ENCODE measurements around the gene PSMD4.

DNA sequence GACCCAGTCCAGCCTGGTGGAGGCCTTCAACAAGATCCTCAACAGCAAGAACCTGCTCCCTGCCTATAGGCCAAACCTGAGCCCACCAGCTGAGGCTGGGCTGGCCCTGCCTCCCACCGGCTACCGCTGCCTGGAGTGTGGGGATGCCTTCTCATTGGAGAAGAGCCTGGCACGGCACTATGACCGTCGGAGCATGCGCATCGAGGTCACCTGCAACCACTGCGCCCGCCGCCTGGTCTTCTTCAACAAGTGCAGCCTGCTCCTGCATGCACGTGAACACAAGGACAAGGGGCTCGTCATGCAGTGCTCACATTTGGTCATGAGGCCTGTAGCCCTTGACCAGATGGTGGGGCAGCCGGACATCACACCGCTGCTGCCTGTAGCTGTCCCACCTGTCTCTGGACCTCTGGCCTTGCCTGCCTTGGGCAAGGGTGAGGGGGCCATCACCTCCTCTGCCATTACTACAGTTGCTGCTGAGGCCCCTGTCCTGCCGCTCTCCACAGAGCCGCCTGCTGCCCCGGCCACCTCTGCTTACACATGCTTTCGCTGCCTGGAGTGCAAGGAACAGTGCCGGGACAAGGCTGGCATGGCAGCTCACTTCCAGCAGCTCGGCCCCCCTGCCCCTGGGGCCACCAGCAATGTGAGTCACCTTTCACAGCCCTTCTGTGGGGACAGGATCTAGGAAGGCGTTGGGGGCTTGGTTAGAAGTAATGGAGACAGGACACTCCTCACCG is 33.4 kb downstream of the PSMD4 start:
- TF ChIP-seq POLR2A (IDR thresholded peaks at IDR 0.05; ENCODE audit: low read depth, low read length), result peak; percentile 32
- TF ChIP-seq, protein P1, sequence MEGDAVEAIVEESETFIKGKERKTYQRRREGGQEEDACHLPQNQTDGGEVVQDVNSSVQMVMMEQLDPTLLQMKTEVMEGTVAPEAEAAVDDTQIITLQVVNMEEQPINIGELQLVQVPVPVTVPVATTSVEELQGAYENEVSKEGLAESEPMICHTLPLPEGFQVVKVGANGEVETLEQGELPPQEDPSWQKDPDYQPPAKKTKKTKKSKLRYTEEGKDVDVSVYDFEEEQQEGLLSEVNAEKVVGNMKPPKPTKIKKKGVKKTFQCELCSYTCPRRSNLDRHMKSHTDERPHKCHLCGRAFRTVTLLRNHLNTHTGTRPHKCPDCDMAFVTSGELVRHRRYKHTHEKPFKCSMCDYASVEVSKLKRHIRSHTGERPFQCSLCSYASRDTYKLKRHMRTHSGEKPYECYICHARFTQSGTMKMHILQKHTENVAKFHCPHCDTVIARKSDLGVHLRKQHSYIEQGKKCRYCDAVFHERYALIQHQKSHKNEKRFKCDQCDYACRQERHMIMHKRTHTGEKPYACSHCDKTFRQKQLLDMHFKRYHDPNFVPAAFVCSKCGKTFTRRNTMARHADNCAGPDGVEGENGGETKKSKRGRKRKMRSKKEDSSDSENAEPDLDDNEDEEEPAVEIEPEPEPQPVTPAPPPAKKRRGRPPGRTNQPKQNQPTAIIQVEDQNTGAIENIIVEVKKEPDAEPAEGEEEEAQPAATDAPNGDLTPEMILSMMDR (IDR thresholded peaks at IDR 0.05; ENCODE audit: extremely low read depth in 1 of 2, insufficient read depth in 1 of 2, low read depth in 1 of 2, low read length in 2 of 2), result no peak
- TF ChIP-seq JUN (IDR thresholded peaks at IDR 0.05; ENCODE audit: borderline replicate concordance, insufficient read depth, insufficient read length, low read depth), result no peak
- TF ChIP-seq POLR2AphosphoS5 (IDR thresholded peaks at IDR 0.05; ENCODE audit: insufficient read depth, low read depth, low read length), result no peak
- no peak for TF ChIP-seq EZH2 (IDR thresholded peaks at IDR 0.05; ENCODE audit: borderline replicate concordance, low read depth, low read length, severe bottlenecking)
- TF ChIP-seq FOS (IDR thresholded peaks at IDR 0.05; ENCODE audit: borderline replicate concordance, insufficient read depth, low read length), result no peak
- TF ChIP-seq GATA2 (IDR thresholded peaks at IDR 0.05; ENCODE audit: insufficient read depth, insufficient read length, low read depth, low read length), result no peak
- TF ChIP-seq, protein P2, sequence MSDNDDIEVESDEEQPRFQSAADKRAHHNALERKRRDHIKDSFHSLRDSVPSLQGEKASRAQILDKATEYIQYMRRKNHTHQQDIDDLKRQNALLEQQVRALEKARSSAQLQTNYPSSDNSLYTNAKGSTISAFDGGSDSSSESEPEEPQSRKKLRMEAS (IDR thresholded peaks at IDR 0.05; ENCODE audit: insufficient read depth, insufficient read length), result no peak
- TF ChIP-seq MYC (IDR thresholded peaks at IDR 0.05; ENCODE audit: low read depth, low read length), result no peak

All from endothelial cell of umbilical vein (primary cell).